ENCODE data around the gene CD200R1L. TPM values are rescaled to one million over a fixed set of nuclear protein-coding genes. Genes with fewer than 3 reads are reported as not detected.

The CD200R1L gene
- total RNA-seq, 1 experiment from 2014 or later, result not detected

DNA sequence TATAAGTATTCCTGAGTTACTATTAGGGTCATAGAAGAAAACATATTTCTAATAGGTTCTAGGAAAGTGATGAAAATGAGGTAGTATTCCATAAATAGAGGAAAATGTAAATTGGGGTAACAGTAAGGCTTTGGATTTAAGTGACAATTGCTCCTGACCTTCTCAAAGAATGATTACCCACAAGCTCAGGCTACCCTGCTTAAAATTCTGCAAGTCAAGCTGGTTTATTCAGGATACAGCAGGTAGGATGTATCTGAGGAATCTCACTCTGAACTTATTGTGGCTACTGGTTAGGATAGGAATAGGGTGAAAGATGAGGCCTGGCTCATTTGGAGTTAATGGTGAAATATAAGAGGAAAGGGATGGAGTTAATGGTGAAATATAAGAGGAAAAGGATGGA is 67.7 kb downstream of the CD200R1L start:
- Histone ChIP-seq H2AK5ac (ENCODE audit: insufficient read length, low read length) (no peak overlapping the region), H2BK5ac (ENCODE audit: insufficient read length, low read length) (no peak overlapping the region), H3K4ac (ENCODE audit: low read depth, low read length) (no peak overlapping the region), H3K14ac (ENCODE audit: insufficient read depth, low read length) (no peak overlapping the region), H2BK20ac (ENCODE audit: low read depth, low read length, poor library complexity, severe bottlenecking) (no peak overlapping the region), H3K79me2 (ENCODE audit: insufficient read depth, low read length) (no peaks in the 10 kb centered on the region), H3K4me2 (ENCODE audit: insufficient read depth, insufficient read length, low read length) (no peak overlapping the region), H3K79me1 (ENCODE audit: insufficient read depth, low read depth, low read length, poor library complexity, severe bottlenecking) (no peaks in the 10 kb centered on the region), H3K27ac (ENCODE audit: insufficient read length, low read depth, low read length) (no peak overlapping the region), H3K9ac (ENCODE audit: extremely low read depth, insufficient read length, low read length) (no peak overlapping the region), H4K8ac (replicated peaks; ENCODE audit: insufficient read length, low read depth, low read length) (no peak overlapping the region), H2AFZ (ENCODE audit: low read length) (no peak overlapping the region), H4K91ac (ENCODE audit: insufficient read length, low read depth, low read length) (no peak overlapping the region), H3K9me3 (ENCODE audit: control insufficient read depth, low read depth, low read length) (no peaks in the 10 kb centered on the region), H3K18ac (ENCODE audit: insufficient read length, low read depth, low read length) (no peak overlapping the region), H2BK15ac (ENCODE audit: low read depth, low read length) (no peak overlapping the region), H3K56ac (ENCODE audit: insufficient read length, low read depth, low read length) (no peak overlapping the region), H4K20me1 (ENCODE audit: control insufficient read depth, insufficient read depth, insufficient read length) (no peaks in the 10 kb centered on the region), H3K4me1 (ENCODE audit: insufficient read depth, low read length) (no peaks in the 10 kb centered on the region), H2BK12ac (ENCODE audit: insufficient read length, low read depth, low read length) (no peak overlapping the region), H3K23ac (ENCODE audit: insufficient read length, low read depth, low read length) (no peak overlapping the region), H3T11ph (ENCODE audit: low read length) (no peak overlapping the region), H2BK120ac (ENCODE audit: low read depth, low read length, poor library complexity, severe bottlenecking) (no peak overlapping the region), H4K5ac (ENCODE audit: insufficient read length, low read depth, low read length) (no peak overlapping the region), H3K23me2 (ENCODE audit: insufficient read length, low read depth, low read length, poor library complexity, severe bottlenecking) (no peaks in the 10 kb centered on the region), H3K27me3 (ENCODE audit: insufficient read depth, low read length) (no peaks in the 10 kb centered on the region)
- DNase-seq, result no peak
- H3K9me3 Mint-ChIP-seq, result no peaks in the 10 kb centered on the region
- no peaks in the 10 kb centered on the region for H3K36me3 Mint-ChIP-seq (ENCODE audit: insufficient read depth in 1 of 3, low read depth in 3 of 3)
- TF ChIP-seq, protein P1, sequence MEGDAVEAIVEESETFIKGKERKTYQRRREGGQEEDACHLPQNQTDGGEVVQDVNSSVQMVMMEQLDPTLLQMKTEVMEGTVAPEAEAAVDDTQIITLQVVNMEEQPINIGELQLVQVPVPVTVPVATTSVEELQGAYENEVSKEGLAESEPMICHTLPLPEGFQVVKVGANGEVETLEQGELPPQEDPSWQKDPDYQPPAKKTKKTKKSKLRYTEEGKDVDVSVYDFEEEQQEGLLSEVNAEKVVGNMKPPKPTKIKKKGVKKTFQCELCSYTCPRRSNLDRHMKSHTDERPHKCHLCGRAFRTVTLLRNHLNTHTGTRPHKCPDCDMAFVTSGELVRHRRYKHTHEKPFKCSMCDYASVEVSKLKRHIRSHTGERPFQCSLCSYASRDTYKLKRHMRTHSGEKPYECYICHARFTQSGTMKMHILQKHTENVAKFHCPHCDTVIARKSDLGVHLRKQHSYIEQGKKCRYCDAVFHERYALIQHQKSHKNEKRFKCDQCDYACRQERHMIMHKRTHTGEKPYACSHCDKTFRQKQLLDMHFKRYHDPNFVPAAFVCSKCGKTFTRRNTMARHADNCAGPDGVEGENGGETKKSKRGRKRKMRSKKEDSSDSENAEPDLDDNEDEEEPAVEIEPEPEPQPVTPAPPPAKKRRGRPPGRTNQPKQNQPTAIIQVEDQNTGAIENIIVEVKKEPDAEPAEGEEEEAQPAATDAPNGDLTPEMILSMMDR (conservative IDR thresholded peaks at IDR 0.05), result no peak
- no peak overlapping the region; a peak in 1 of 7 replicates for H3K27ac Mint-ChIP-seq
- H3K4me1 Mint-ChIP-seq, result peaks cover 0 to 4% of the 10 kb centered on the region in 2 experiments; a peak in 2 of 4 replicates
- no peaks in the 10 kb centered on the region for H3K27me3 Mint-ChIP-seq (ENCODE audit: low read depth)
- no peak overlapping the region for H3K4me3 Mint-ChIP-seq
